ENCODE measurements around the gene PRKAR1A. TPM values are rescaled to one million over a fixed set of nuclear protein-coding genes. Genes with fewer than 3 reads are reported as not detected.
"Not testable (repeated sequence)": the region's sequence is repeated elsewhere in the genome, so short reads cannot be mapped to it uniquely, and the experiment has no call there.

The PRKAR1A gene
- total RNA-seq, 1 donor from 2014 or later, result 226 TPM

DNA sequence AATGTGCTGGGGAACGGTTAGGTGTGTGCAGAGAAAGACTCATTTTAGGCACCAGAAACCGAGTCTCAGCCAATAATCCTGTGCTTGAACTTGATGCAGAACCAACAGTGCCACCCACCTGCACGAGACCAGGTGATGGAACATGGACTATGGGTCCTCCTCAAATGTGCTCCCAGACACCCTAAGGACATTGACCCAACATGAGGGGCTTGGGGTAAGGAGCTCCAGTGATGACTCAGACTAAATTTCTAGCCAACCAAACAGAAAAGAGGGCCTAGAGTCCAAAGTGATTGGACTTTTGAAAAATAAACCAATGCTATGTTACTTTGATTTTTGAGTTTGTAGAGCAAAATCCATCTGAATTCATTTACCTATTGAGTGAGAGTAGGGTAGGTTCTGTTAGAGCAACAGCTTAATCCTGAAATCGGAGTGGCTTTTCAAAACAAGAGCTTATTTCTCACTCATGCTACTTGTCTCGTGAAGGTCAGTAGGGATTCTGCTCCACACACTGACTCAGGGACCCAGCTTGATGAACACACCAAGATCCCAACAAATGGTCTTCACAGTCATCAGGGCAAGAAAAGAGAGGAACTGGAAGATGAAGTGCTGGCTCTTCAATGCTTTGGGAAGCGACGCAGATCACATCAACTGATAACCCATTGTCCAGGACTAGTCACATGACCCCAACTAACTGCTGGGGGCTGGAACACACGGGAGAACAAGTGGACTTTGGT, 67.1 kb downstream of the PRKAR1A start:
- DNase-seq (ENCODE audit: low read depth), result no peak
- TF ChIP-seq, protein P1, sequence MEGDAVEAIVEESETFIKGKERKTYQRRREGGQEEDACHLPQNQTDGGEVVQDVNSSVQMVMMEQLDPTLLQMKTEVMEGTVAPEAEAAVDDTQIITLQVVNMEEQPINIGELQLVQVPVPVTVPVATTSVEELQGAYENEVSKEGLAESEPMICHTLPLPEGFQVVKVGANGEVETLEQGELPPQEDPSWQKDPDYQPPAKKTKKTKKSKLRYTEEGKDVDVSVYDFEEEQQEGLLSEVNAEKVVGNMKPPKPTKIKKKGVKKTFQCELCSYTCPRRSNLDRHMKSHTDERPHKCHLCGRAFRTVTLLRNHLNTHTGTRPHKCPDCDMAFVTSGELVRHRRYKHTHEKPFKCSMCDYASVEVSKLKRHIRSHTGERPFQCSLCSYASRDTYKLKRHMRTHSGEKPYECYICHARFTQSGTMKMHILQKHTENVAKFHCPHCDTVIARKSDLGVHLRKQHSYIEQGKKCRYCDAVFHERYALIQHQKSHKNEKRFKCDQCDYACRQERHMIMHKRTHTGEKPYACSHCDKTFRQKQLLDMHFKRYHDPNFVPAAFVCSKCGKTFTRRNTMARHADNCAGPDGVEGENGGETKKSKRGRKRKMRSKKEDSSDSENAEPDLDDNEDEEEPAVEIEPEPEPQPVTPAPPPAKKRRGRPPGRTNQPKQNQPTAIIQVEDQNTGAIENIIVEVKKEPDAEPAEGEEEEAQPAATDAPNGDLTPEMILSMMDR (IDR thresholded peaks at IDR 0.05; ENCODE audit: insufficient read depth, low read length, severe bottlenecking), result no peak
- no peak for FAIRE-seq
- Histone ChIP-seq H3K36me3 (ENCODE audit: control insufficient read depth, insufficient read depth, low read length) (no peaks in the 10 kb centered on the region), H3K27me3 (ENCODE audit: control insufficient read depth, insufficient read depth, low read length) (no peaks in the 10 kb centered on the region), H3K4me3 (ENCODE audit: low read depth, low read length) (no peak overlapping the region)

DNA sequence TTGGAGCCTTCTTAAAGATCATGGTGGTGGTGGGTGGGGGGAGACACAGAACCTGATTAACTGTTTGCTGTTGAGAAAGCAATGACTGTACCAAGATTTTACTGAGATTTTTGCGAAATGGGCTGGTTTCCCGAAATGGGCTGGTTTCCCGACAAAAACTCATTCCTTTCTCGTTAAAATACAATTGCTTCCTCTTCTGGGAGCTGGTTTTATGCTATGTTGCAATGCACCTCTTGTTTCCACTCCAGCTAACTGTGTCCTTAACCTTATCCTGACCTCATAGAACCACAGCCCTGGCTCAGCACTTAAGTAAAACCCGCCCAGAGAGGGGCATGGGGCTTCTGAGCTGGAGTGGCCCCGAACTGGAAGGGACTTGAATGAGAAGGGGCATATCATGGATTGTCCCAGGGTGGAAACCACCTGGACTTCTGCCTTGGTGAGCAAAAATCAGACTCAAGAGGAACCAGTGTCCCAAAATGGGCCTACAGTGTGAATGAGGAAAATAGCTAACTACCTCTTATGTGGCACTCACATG, 68.1 kb downstream of the PRKAR1A start:
- H3K4me3 ChIP-seq (ENCODE audit: low read depth, low read length), result no peak overlapping the region
- peak; percentile 22 for DNase-seq (ENCODE audit: low read depth)
- FAIRE-seq, result no peak
- no peaks in the 10 kb centered on the region for H3K36me3 ChIP-seq (ENCODE audit: control insufficient read depth, insufficient read depth, low read length)
- no peaks in the 10 kb centered on the region for H3K27me3 ChIP-seq (ENCODE audit: control insufficient read depth, insufficient read depth, low read length)
- TF ChIP-seq, protein P1 (IDR thresholded peaks at IDR 0.05; ENCODE audit: insufficient read depth, low read length, severe bottlenecking), result no peak

DNA sequence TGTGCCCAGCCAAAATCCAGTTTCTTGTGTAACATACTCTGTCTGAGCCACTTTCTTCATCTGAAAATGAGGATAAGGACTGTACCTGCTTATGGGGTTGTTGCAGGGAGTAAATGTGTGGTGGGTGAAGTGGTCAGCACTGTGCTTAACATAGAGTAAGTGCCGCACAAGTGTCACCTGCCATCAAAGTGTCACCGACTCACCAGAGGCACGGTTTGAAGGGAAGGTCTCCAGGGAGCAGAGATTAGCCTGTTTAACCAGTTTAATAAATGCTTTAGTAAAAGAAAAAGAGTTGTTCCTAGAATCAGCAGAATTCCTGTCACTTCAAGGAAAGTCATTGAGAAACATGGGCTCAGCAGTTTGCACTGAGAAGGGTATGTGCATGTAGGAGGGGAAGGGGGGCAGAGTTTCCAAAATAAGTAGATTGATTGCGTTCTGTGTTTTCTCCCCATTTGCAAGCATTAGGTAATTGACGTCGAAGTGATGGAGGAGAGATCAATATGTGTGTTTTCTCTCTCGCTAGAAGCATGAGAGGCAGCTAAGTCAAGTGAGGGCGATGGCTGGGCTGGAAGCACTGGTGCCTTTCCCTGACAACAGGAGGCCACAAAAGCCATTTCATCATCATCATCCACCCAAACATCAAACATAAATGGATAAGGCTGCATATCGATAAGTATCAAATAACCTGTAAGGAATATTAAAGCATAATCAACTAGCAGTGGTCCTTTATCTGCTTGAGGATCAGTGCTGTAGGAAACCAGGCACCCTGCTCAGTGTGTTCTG, 69.8 kb downstream of the PRKAR1A start:
- no peaks in the 10 kb centered on the region for H3K36me3 ChIP-seq (ENCODE audit: control insufficient read depth, insufficient read depth, low read length)
- FAIRE-seq, result no peak

DNA sequence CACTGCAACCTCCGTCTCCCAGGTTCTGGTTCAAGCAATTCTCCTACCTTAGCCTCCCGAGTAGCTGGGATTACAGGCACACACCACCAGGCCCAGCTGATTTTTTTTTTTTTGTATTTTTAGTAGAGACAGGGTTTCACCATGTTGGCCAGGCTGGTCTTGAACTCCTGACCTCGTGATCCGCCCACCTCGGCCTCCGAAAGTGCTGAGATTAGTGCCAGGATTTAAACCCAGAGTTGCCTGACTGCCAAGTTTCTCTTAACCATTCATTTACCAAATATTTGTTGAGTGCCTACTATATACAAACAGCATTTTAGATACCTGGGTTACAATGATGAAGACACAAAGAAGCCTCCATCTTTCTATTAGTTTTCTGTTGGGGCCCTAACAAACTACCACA, 70.6 kb downstream of the PRKAR1A start:
- not testable (repeated sequence) for DNase-seq (ENCODE audit: low read depth); H3K4me3 ChIP-seq (ENCODE audit: low read depth, low read length); FAIRE-seq; H3K36me3 ChIP-seq (ENCODE audit: control insufficient read depth, insufficient read depth, low read length); H3K27me3 ChIP-seq (ENCODE audit: control insufficient read depth, insufficient read depth, low read length)

More for the DNA sequence above, 69.8 kb downstream of the PRKAR1A start:
- TF ChIP-seq, protein P1 (IDR thresholded peaks at IDR 0.05; ENCODE audit: insufficient read depth, low read length, severe bottlenecking), result no peak
- Histone ChIP-seq H3K4me3 (ENCODE audit: low read depth, low read length) (no peak overlapping the region), H3K27me3 (ENCODE audit: control insufficient read depth, insufficient read depth, low read length) (no peaks in the 10 kb centered on the region)
- no peak for DNase-seq (ENCODE audit: low read depth)

DNA sequence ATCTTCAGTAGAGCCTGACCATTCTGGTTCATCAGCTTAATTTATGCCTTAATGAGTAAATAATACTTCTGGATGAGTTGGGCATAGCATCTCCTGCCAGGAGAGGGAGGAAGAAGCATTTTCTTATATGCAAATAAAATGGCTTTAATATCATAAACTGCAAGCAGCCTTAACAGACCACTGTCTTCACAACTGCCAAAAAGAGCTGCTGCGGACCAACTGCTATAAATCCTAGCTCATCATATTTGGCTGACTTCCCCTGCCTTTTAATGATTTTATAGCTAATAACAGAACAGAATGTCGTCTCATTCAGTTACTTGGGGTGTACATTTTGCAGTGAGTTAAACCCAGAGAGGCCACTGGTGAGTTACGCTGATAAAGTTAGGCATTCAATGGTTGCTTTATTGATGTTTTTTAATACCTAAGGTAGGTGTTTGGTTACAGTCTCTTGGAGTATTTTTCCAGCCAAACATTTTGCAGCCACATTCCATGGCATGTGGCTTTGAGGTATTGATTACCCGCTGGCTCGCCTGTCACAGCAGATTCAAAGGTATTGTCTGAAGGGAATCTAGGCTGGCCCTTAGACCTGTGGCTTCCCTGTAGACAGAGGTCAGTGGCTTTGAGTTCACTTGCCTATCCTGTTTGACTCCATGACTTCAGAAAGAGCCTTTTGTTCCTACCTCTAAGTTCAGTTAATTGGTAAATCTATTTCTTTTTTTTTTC, 72.5 kb downstream of the PRKAR1A start:
- DNase-seq (ENCODE audit: low read depth), result no peak
- TF ChIP-seq, protein P1 (IDR thresholded peaks at IDR 0.05; ENCODE audit: insufficient read depth, low read length, severe bottlenecking), result no peak
- no peak for FAIRE-seq
- no peaks in the 10 kb centered on the region for H3K27me3 ChIP-seq (ENCODE audit: control insufficient read depth, insufficient read depth, low read length)
- H3K36me3 ChIP-seq (ENCODE audit: control insufficient read depth, insufficient read depth, low read length), result no peaks in the 10 kb centered on the region
- H3K4me3 ChIP-seq (ENCODE audit: low read depth, low read length), result no peak overlapping the region

DNA sequence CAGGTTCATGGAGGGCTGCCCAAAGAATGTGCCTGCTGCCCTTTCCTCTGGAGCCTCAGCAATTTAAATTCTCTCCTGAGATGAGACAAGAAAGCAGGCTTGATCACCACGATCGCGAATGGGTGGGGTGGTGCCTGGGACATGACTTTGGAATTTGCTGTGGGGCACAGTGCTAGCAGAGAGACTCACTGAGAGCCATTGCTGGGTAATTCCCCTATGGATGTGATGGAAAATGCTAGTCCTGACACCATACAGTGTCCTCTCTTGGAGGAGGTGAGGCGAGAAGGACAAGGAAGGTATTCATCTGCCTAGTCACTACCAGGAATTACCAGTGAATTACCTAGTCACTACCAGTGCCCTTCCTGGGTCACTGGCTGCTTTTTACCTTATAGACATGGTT, 73.4 kb downstream of the PRKAR1A start:
- TF ChIP-seq, protein P1 (IDR thresholded peaks at IDR 0.05; ENCODE audit: insufficient read depth, low read length, severe bottlenecking), result no peak
- Histone ChIP-seq H3K27me3 (ENCODE audit: control insufficient read depth, insufficient read depth, low read length) (no peaks in the 10 kb centered on the region), H3K4me3 (ENCODE audit: low read depth, low read length) (no peak overlapping the region), H3K36me3 (ENCODE audit: control insufficient read depth, insufficient read depth, low read length) (no peaks in the 10 kb centered on the region)
- FAIRE-seq (no peak), DNase-seq (ENCODE audit: low read depth) (peak; percentile 40)
